GM21825 (cell line): ENCODE results near the gene CHST7.

Experiments
- ATAC-seq: cut with Tn5 transposase; IDR thresholded peaks from one replicate; pipeline ENCODE4 v1.9.1; 2021; ENCODE audit warnings: mild to moderate bottlenecking, moderate library complexity; ENCODE audit not compliant: unreplicated experiment

The CHST7 gene

DNA sequence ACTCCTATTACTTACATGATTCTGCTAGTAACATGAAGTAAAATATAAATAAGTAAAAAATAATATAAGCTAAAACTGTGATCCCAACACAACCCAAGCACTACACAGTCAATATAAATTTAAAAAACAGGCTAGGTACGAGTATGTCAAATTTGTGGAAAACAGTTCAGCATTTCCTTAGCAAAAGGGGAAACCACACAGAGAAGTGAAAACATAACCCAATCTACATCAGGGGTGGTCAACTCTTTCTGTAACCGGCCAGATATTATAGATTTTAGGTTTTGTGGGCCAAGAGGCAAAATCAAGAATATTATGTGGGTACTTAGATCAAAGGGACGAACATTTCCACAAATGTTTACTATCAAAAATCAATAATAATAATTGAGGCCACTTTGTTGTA, 70.1 kb downstream of the CHST7 start:
- ATAC-seq, result no peak

DNA sequence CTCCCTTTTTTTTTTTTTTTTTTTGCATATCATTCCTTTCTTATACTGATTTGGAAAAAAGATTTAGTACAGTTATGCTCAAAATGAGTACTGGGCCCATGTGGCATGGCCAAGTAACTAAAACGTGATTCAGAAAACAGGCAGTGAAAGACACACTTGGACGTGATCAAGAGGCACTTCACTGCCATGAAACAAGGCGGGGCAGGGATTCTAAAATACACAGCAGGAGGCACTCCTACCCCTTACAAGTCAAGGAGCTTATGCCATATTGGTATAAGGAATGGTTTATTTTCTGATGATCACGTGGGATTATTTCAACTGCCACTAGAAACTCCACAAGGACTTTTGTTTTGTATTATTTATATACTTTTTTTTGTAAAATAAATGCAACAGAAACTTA, 72.0 kb downstream of the CHST7 start:
- no peak for ATAC-seq

- no peak for ATAC-seq
Measured at GRCh38 chrX:46647251-46647650, 73.7 kb downstream of the CHST7 start.
